22Rv1 (cell line): ENCODE data around the gene ACTN2.

Experiments used
- ZFX ChIP-seq: fragments of 450-650 bp; IDR thresholded peaks from 2 replicates; pipeline ENCODE4 v1.6.1; 2017; ENCODE audit warnings: antibody characterized with exemption, borderline replicate concordance
- TF ChIP-seq, protein P1 (sequence below): fragments of 450-650 bp; IDR thresholded peaks from 2 replicates; pipeline ENCODE4 v1.5.1; 2017; ENCODE audit warnings: mild to moderate bottlenecking

DNA sequence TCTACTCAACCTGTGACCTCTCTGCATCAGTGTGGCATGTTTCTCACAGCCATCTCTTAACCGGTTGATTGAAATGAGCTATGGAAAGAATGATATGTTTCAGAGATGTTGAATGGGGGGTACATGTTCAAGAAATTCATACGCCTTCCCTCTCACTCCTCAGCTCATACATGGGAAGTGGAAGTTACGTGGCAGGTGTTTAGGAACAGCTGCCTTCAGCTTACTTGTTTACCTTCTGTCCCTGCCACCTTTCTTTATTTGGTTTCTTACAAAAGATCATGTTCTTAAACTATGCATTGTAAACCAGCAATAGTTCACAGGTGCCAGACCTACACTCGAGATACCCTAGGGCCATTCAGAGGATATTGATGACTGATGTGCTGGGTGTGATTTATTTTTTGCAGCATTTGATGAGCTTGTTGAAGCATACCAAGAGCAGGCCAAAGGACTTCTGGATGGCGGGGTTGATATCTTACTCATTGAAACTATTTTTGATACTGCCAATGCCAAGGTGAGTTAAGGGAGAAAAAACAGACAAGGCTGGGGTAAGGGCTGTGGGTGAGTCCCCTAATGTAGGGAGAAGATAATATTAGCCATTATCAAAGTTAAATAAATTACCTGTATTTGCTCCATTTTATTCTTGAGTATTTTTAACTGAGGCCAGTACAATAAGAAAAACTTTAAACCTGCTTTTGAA lies 126.2 kb downstream of the ACTN2 start:
- TF ChIP-seq, protein P1, sequence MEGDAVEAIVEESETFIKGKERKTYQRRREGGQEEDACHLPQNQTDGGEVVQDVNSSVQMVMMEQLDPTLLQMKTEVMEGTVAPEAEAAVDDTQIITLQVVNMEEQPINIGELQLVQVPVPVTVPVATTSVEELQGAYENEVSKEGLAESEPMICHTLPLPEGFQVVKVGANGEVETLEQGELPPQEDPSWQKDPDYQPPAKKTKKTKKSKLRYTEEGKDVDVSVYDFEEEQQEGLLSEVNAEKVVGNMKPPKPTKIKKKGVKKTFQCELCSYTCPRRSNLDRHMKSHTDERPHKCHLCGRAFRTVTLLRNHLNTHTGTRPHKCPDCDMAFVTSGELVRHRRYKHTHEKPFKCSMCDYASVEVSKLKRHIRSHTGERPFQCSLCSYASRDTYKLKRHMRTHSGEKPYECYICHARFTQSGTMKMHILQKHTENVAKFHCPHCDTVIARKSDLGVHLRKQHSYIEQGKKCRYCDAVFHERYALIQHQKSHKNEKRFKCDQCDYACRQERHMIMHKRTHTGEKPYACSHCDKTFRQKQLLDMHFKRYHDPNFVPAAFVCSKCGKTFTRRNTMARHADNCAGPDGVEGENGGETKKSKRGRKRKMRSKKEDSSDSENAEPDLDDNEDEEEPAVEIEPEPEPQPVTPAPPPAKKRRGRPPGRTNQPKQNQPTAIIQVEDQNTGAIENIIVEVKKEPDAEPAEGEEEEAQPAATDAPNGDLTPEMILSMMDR, result no peak
- TF ChIP-seq ZFX, result no peak
